HTR-8/SVneo (cell line): Measurements from ENCODE around the gene MED26.
"Not testable (repeated sequence)": the region's sequence is repeated elsewhere in the genome, so short reads cannot be mapped to it uniquely, and the experiment has no call there.

Experiments used
- DNase-seq: peaks from one replicate; pipeline ENCODE4 v3.0.0; 2011; ENCODE audit warnings: low spot score, mixed read lengths; ENCODE audit not compliant: insufficient read length
- FAIRE-seq: peaks from 2 replicates; lab custom pipeline; 2011; peaks lifted over from hg19 to GRCh38; lab: Jason Lieb, UNC

The MED26 gene

GRCh38 chr19:16628183-16628983, at the start of gene MED26:
MED26 (minus strand) TSS chr19:16628204; CDS start chr19:16627943, 261 bp downstream.
- FAIRE-seq = peak; percentile 95
- DNase-seq = peak; percentile 96

DNA sequence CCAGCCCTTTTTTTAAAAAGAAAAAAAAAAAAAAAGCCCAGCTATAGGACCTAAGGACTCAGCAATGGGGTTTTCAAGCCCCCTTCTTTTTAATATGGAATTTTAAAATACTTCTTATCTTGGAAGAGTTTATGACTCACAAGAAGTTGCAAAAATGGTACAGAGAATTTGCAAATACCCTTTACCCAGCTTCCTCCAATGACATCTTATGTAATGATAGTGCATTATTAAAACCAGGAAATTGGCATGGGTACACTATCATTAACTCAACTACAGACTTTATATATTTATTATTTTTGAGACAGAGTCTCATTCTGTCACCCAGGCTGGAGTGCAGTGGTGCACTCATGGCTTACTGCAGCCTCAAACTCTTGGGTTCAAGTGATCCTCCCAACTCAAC, 49.1 kb upstream of the MED26 start:
- FAIRE-seq (no peak), DNase-seq (no peak)

- FAIRE-seq (no peak), DNase-seq (no peak)
Observed at GRCh38 chr19:16676101-16676798, 48.2 kb upstream of the MED26 start.

- not testable (repeated sequence) for FAIRE-seq, DNase-seq
Observed at GRCh38 chr19:16673839-16674238, 45.8 kb upstream of the MED26 start.

GRCh38 chr19:16673231-16673630, 45.2 kb upstream of the MED26 start:
- DNase-seq = no peak
- FAIRE-seq = no peak

- FAIRE-seq (no peak), DNase-seq (no peak)
Observed at GRCh38 chr19:16671652-16672274, 43.8 kb upstream of the MED26 start.

- FAIRE-seq = no peak
- DNase-seq = no peak
Observed at GRCh38 chr19:16670291-16670690, 42.3 kb upstream of the MED26 start.

- FAIRE-seq, DNase-seq: not testable (repeated sequence)
Observed at GRCh38 chr19:16668702-16669101, 40.7 kb upstream of the MED26 start.

DNA sequence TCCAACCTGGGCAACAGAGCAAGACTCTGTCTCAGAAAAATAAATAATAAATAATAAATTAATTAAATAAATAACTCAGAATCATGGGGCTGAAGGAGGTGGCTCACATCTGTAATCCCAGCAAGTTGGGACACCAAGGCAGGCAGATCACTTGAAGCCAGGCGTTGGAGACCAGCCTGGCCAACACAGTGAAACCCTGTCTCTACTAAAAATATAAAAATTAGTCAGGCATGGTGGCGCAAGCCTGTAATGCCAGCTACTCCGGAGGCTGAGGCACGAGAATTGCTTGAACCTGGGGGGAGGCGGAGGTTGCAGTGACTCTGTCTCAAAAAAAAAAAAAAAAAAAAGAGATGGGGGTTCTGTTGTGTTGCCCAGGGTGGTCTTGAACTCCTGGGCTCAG, 40.2 kb upstream of the MED26 start:
- DNase-seq = no peak
- no peak for FAIRE-seq

- no peak for DNase-seq
- no peak for FAIRE-seq
Observed at GRCh38 chr19:16661480-16662034, 33.6 kb upstream of the MED26 start.

DNA sequence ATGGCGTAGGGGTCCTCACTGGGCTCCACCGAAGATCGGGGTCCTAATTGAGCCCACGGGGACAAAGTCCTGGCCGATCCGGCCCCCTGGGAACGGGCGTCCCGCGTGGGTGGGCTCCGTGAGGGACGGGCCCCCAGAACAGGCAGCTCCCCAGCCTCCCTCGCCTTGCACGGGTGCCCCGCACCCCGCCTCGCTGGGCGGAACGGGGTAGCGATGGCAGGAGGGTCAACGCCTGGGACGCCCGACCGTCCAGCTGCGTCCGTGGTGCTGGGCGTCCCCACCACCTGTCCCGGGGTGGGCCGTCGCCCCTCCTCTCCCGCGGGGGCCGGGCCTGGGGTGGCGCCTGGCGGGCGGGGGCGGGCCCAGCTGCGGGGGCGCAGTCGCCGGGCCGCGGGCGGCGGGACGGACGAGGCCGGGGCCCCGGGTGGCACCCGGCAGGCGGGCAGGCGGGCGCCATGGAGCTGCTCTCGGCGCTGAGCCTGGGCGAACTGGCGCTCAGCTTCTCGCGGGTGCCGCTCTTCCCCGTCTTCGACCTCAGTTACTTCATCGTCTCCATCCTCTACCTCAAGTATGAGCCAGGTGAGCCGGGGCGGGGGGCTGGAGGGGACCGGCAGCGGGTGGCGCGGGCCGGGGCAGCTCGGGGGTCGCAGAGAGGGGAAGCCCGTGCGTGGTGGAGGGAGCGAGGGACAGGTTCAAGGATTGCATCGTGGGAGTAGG, 32.9 kb upstream of the MED26 start, which contains the start of gene TMEM38A:
Gene TMEM38A (plus strand): TSS at position 377 of the 717 bp plus-strand sequence. CDS start 79 bp downstream, at position 456.
- DNase-seq = peak; percentile 59
- peak; percentile 57 for FAIRE-seq

DNA sequence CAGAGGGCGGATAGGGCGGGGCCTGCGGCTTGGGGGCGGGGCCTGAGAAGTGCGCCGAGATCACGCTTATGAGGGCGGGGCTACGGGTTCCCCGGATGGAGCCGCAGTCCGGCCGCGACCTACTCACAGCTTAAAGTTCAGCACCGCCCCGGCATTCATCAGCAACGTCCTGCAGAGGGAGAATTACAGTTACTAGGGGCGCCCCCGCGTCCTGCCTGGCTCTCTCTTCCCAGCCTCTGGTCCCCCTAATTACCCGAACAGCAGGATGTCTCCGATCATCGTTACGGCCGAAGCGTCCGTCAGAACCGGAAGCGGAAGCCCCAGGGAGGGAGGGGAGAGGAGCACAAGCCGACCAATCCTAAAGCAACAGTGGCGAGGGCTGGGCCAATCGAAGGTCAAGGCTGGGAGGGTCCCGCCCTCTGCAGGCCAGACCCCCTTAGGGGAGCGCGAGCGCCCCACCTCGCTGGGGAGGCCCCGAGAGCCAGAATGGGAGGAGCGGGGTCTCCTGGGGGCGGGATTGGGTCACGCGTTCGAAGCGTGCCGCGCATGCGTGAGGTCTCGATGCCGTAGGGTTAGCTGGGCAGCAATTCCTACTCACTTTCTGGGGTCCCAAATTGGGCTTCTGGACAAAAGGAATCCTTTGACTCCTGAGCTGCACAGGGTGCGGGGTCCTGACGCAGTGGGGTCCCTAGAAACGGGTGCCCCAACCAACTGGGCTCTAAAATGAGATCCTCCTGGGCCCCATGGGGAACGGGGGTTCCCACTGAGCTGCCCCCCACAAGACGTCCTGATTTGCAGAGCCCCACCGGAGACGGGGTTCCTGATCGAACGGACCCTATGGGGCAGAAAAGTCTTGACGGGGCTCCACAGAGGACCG, 32.1 kb upstream of the MED26 start, which contains the start of gene SMIM7:
Gene SMIM7 (minus strand): TSS at position 313 of the 877 bp plus-strand sequence. CDS start 34 bp downstream, at position 279.
- peak; percentile 95 for FAIRE-seq

DNA sequence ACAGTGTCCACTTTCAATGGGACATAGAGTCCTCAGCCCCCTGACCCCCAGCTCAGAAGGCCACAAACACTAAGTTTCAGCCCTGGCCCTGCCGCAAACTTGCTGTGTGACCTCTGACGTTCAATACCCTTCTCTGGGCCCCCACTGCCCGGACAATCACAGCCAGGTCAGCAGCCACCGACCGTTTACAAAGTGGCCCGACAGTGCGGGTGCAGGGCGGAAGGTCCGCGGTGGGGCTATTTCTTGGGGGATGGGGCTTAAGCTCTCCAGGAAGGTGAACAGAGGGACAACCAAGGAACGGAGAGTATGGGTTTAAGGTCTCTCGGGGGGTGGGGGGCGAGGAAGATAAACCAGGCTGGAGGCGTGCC, 31.4 kb upstream of the MED26 start:
- no peak for FAIRE-seq
- no peak for DNase-seq

More for the DNA sequence above, 32.1 kb upstream of the MED26 start, which contains the start of gene SMIM7:
- DNase-seq = peak; percentile 99

GRCh38 chr19:16657384-16657783, 29.4 kb upstream of the MED26 start:
- DNase-seq = no peak
- no peak for FAIRE-seq

DNA sequence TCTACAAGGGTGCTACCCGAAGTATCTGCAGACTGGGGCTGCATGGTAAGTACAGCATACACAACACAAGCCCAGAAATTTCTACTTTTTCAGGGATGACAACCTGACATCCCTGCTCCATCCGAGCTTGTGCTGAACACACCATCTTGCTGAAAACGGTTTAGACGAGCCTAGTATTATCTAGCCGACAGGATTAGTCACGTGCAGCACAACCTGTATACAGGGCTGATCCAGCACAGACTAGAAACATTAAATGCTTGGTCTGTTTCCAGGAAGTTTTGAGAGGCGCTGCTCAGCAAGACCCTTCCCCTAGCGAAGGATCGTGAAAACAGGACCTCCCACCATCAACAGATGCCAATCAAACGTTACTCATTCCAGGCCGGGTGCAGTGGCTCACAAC, 27.7 kb upstream of the MED26 start:
- FAIRE-seq = no peak
- no peak for DNase-seq

DNA sequence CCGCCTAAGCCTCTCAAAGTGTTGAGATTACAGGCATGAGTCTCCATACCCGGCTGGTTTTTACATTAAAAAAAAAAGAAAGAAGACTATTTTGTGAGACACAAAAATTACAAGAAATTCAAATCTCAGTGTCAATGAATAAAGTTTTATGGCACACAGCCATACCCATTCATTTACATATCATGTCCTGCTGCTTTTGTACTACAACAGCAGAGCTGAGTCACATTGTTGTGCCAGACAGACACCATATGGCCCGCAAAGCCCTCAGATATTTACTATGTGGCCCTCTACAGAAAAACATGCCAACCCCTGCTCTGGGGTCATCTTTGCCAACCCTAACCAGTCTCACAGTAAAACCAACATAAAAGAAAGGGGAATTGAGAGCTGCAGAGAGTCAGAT, 26.6 kb upstream of the MED26 start:
- DNase-seq = no peak
- no peak for FAIRE-seq

DNA sequence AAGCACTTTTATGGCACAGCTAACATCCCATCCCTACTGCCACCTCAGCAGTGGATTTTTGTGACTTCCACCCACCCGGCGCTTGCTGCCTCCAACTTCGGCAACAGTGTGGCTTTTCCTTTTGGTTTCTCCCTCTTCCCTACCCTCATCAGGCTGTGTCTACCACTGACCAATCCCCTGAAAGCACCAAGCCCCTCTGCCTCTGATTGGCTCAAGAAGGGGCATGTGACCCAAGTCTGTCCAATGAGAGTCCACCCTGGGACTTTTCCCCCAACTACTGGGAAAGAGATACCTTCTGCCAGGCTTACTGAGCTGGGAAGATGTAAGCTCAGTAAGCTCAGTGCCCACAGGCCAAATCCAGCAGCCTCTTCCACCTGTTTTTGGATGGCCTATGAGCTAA, 26.1 kb upstream of the MED26 start:
- no peak for FAIRE-seq
- DNase-seq = no peak

- no peak for DNase-seq
- FAIRE-seq = no peak
Observed at GRCh38 chr19:16652854-16653253, 24.9 kb upstream of the MED26 start.
